Measurements from ENCODE around the gene SMIM32.

Gene SMIM32

GRCh38 chr5:136143312-136143711, 49.6 kb downstream of the SMIM32 start:
- H3K27me3 ChIP-seq (ENCODE audit: insufficient read depth, low read depth, severe bottlenecking) = no peaks in the 10 kb centered on the region
- H3K9me3 ChIP-seq (ENCODE audit: severe bottlenecking) = no peaks in the 10 kb centered on the region
- no peak overlapping the region for H3K4me3 ChIP-seq (ENCODE audit: low read depth, low read length)
- H3K36me3 ChIP-seq = peaks cover 7% of the 10 kb centered on the region
- TF ChIP-seq CTCF (IDR thresholded peaks at IDR 0.05; ENCODE audit: low read depth, low read length) = no peak
- no peak overlapping the region for H3K27ac ChIP-seq
- no peak for DNase-seq

- Histone ChIP-seq H3K27me3 (ENCODE audit: insufficient read depth, low read depth, severe bottlenecking) (no peaks in the 10 kb centered on the region), H3K36me3 (peaks cover 6% of the 10 kb centered on the region; the same call in 1 of the 2 replicates)
These were observed 51.4 kb downstream of the SMIM32 start for GRCh38 chr5:136141561-136141960.

More at GRCh38 chr5:136141561-136141960, 51.4 kb downstream of the SMIM32 start:
- Histone ChIP-seq H3K4me3 (ENCODE audit: low read depth, low read length) (no peak overlapping the region), H3K27ac (no peak overlapping the region), H3K9me3 (ENCODE audit: severe bottlenecking) (no peaks in the 10 kb centered on the region)
- no peak for TF ChIP-seq CTCF (IDR thresholded peaks at IDR 0.05; ENCODE audit: low read depth, low read length)
- no peak for DNase-seq

Data from WERI-Rb-1 (cell line).